NCI-H1694 (cell line): ENCODE results near the gene TFE3.

Experiments
- DNase-seq: peaks from one replicate; lab custom pipeline; 2025; lab: John Stamatoyannopoulos, UW

Gene TFE3

DNA sequence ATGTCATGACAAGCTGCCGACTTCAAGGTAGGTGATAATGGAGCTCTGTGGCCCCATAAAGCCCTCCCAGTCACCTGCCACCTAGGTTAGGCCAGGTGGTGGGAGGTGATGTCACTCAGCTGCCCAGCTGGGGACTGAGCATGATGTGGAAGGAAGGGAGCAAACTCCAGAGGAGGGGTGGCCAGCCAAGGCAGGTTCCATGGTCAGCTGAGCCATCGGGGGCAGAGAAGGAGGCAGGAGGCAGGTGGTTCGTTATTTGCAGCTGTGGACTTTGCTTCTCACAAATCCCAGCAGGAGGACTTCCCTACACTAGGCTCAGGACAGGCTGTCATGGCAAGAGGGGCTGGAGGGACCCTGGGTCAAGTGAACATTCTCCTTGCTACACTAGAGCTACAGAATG is 17.8 kb upstream of the TFE3 start:
- no peak for DNase-seq

GRCh38 chrX:49059681-49060085 is 16.5 kb upstream of the TFE3 start:
- no peak for DNase-seq

DNA sequence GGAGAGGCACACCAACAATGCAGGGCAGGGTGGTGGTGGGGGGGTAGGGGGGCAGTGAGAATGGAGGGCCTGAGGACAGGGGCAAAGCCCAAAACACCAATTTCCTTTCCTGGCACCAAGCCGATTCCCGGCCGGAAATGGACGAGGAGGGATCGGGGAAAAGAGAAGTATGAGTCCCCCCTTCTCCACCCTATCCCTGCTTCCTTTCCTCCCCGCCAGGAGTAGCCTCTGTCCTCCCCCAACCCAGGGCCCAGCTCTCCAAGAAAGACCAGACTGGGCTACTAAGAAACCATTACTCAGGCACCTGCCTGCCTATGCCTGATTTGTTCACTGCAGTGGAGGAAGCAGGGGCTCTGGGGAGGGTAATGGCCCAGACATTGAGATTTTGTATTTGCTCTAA is 16.0 kb upstream of the TFE3 start:
- DNase-seq: no peak

DNA sequence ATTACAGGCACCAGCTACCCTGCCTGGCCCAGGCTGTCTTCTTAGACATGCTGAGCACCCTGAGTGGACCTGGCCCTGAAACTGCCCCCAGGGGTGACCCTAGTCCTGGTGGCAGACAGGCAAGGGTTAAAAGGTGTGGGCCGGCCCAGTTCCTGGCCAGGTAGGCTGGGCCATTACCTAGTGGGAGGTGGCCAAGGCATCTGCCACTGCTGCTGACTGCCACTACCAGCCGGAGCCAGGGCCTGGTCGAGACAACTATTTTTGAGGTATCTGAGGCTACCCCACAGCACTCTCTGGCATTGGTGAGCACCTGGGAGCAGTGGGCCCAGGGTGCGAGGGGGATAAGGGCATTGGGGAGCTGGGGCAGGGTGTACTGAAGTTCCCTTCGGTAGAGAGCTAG is 15.6 kb upstream of the TFE3 start, which contains the start of gene CCDC120:
CCDC120 (plus strand) TSS at position 206 of the 400 bp plus-strand sequence. CDS start 3,043 bp downstream, outside the sequence.
- DNase-seq: no peak

GRCh38 chrX:49054073-49054762 is 11.1 kb upstream of the TFE3 start:
- DNase-seq: no peak

DNA sequence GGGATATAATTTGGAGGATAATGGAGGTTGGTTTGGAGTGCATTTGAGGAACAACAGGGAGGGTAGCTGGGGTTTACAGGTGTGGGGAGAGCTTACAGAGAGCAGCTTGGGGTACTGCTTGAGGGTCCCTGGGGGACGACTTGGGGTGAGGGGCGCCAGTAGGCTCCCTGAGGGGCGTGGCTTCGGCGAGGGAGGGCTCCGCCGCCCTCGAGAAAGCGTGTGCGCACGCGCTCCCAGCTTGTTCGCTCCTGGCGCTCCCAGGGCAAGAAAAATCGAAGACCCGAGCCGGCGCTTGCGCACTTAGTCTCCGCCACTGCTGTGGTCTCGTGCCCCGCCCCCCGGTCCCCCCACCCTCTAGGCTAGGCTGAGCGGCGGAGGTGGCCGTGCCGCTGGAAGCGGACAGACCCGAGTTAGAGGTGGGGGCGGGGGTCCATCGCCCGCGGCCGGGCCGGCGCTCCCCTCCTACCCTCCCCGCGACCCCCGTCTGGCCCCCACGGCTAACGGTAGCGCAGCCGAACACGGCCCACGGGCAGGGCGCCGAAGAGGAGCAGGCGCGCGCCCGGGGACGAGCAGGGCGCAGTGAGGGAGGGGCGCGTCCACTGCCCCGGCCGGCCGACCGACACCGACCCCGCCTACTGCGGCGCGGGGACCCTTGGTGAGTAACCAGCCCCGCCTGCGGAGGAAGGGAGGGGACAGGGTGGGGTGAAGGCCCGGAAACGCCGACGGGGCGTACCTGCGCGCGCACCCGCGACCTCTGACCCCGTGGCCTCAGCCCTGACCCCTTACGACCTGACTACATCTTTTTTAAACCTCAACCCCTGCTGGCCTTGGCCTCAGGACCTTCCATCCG is 10.3 kb upstream of the TFE3 start:
- peak; percentile 79 for DNase-seq

- DNase-seq: no peak
Observed at GRCh38 chrX:49043987-49044281, 777 bp upstream of the TFE3 start.

DNA sequence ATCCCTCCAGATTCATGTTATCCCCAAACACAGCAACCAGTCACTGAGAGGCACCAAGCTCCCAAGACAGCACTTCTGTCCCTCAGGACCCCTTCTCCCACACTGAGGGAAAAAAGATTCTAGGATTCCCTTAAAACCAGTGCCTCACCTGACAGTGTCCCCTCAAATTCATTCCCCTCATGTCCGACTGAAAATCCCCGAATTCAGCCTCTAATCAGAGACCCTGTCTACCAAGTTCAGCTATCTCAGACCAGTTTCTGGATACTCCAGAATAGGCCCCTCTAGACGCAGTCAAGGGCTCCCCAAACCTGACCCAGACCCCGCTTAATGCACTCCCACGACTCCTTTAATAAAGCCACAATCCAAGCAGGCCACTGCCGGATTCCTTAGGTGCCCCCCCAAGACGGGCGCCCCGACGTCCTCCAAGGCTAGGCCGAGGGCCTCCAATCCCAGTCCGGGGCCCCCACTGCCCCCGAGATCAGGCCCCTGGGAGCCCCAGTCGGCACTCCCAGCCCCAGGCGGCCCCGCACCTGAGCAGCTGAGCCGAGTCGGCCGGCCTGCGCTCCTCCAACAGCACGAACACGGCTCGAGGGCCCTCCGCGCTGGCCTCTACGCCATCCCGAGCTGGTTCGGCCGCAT is 457 bp downstream of the TFE3 start:
- DNase-seq: no peak

- no peak for DNase-seq
Observed at GRCh38 chrX:49041744-49042580, 1.2 kb downstream of the TFE3 start.

GRCh38 chrX:49040376-49040955 is 2.7 kb downstream of the TFE3 start:
- no peak for DNase-seq

GRCh38 chrX:49039598-49040375 is 3.4 kb downstream of the TFE3 start:
- DNase-seq: no peak

DNA sequence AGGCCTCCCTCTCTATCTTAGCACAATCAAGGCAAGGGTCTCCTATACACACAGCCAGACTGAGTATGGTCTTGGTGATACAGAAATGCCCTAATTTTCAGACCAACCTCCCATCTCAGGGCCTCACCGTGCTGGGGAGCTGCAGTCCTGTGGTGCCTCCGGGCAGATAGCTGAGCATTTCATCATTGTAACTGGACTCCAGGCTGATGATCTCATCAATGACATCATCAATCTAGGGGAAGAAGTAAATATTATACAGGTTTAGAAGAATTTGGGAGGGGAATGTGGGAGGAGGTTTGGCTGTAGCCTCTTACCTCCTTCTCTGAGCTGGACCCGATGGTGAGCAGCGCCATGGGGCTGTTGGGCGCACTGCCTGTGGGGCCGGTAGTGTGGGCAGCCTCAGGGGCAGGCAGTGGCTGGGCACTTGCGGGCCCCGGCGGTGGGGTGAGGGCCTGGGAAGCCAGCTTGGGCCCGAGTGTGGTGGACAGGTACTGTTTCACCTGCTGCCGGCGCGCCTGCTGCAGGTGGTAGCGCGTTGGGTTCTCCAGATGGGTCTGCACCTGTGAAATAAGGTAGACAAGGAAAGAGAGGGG is 5.2 kb downstream of the TFE3 start:
- DNase-seq: no peak

DNA sequence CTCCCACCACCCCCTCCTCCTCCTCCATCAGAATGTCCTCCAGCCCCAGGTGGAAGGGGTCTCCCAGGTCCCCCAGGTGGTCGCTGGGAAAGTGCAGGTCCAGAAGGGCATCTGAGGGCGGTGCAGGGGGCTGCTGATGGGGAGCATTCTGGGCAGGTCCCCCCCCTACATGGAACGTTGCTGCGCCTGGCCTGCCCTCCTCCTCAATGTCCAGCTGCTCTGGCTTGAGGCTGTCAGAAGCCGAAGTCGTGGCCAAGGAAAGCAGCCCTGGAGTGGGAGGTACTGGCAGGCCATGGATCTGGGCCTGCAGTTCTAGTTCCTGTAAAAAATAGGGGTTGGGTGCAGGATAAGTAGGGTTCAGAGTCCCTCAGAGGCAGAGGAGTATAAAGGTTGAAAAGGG is 12.9 kb downstream of the TFE3 start:
- no peak for DNase-seq

DNA sequence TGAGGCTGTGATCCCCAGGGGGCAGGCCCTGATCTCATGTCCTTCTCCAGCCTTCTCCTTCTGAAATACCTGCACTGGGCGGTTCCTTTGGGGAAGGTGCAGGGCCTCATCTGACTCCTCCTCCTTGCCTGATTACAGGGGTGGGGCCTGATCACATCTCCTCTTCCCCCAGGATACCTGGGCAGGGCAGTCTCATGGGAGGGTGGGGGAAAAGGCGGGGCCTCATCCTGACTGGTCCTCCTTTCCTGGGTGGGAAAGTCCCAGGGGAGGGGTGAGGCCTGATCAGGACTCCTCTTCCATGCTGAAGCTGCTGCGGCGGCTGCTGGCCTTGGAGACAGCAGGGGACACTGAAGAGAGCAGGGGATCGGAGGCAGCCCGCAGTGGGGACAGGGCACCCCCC is 13.3 kb downstream of the TFE3 start:
- no peak for DNase-seq

GRCh38 chrX:49019599-49020249 is 23.4 kb downstream of the TFE3 start:
- DNase-seq: no peak

DNA sequence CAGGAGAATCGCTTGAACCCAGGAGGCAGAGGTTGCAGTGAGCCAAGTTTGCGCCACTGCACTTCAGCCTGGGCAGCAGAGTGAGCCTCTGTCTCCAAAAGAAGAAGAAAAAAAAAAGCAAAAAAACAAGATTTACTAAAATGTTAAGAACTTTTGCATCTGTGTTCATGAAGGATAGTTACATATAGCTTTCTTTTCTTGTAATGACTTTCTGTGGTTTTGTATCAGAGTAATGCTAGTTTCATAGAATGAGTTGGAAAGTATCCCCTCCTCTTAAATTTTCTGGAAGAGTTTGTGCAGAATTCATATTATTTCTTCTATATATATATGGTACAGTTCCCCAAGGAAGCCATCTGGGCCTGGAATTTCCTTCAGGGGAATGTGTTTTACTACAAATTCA is 24.1 kb downstream of the TFE3 start:
- no peak for DNase-seq

DNA sequence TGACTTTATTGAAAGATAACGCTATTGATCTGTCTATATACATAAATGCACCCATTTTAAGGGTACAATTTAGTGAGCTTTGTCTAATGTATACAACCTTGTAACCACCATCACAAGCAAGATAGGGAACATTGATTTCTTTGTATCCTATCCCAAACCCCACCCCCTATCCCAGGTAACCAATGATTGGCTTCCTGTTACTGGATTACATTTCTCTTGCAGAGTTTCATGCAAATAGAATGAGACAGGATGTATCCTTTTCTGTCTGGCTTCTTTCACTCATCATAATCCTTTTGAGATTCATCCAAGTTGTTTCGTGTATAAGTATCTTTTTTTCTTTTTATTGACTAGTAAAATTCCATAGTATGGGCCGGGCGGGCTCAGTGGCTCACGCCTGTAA is 39.5 kb downstream of the TFE3 start:
- no peak for DNase-seq

DNA sequence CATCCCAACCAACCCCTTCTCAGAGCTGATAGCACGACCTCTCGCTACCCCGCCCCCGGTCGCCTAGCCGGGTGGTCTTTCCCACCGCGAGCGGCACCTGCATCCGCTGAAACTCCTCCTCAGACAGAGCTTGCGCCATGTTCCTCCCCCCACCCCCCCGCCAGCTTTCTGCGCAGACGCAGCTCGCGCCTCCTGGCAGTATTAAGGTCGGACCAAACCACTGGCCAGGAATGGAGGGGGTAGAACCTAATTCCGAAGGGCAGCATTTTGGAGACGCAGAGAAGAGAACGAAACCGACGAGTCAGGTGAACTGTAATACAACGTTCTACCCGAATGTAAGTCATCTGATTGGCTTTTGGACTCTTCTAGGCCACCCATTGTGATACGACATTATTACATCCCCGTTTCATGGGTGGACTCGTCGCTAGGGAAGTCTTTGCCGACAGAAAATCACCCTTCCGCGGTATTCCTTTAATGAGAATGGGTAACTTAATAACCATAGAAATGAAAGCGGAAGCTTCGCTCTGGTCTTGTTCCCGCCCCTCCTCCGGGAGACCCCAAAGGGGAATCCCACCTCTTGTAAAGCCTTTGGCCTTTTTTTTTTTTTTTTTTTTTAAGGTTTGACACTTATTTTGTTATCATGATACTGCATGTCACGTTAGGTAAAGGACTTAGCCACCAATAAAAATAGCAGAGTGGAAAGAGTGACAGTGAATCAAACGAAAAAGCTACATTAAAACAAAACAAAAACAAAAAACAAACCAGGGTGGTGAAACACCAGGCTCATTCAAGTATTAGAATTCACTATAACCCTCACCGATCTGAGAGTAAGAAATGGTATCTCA is 40.8 kb downstream of the TFE3 start, which contains the start of gene GRIPAP1:
GRIPAP1 (minus strand) TSS at position 174 of the 845 bp plus-strand sequence; CDS start at position 139, 35 bp downstream.
- DNase-seq: peak; percentile 92

- peak; percentile 17 for DNase-seq
Observed at GRCh38 chrX:49001521-49002090, 41.6 kb downstream of the TFE3 start.
